NT2/D1 (cell line): ENCODE measurements around the gene F12.
"Not testable (repeated sequence)": the region's sequence is repeated elsewhere in the genome, so short reads cannot be mapped to it uniquely, and the experiment has no call there.

Experiments
- DNase-seq: peaks from one replicate; pipeline ENCODE4 v3.0.0-alpha.2; 2011; ENCODE audit warnings: low read depth, low spot score
- H3K27me3 ChIP-seq: 2 replicates; pipeline ENCODE4 v1.6.0; 2011; ENCODE audit warnings: mild to moderate bottlenecking; ENCODE audit not compliant: insufficient read length, insufficient read depth
- H3K36me3 ChIP-seq: 2 replicates; pipeline ENCODE4 v1.6.1; 2011; ENCODE audit warnings: mild to moderate bottlenecking, low read length, mixed read lengths; ENCODE audit not compliant: insufficient read depth, insufficient read length
- H3K4me1 ChIP-seq: 2 replicates; pipeline ENCODE4 v1.5.1; 2011; ENCODE audit not compliant: insufficient read depth, insufficient read length
- H3K4me3 ChIP-seq: 2 replicates; pipeline ENCODE4 v1.5.1; 2011; ENCODE audit warnings: low read depth; ENCODE audit not compliant: insufficient read length
- H3K9ac ChIP-seq: 2 replicates; pipeline ENCODE4 v1.6.0; 2011; ENCODE audit warnings: low read depth; ENCODE audit not compliant: insufficient read length
- H3K9me3 ChIP-seq: 2 replicates; pipeline ENCODE4 v1.5.1; 2011; ENCODE audit warnings: mild to moderate bottlenecking, low read length; ENCODE audit not compliant: insufficient read depth
- SUZ12 ChIP-seq: IDR thresholded peaks from 2 replicates; pipeline ENCODE4 v1.6.1; 2011; ENCODE audit not compliant: insufficient read length, insufficient read depth; ENCODE audit errors: extremely low read depth
- YY1 ChIP-seq: IDR thresholded peaks from 2 replicates; pipeline ENCODE4 v1.6.1; 2011; ENCODE audit not compliant: insufficient read length, insufficient read depth
- ZNF274 ChIP-seq: IDR thresholded peaks from 2 replicates; pipeline ENCODE4 v1.6.1; 2011; ENCODE audit warnings: mild to moderate bottlenecking, low read depth, low read length

The F12 gene

GRCh38 chr5:177423671-177424070 lies 14.3 kb upstream of the F12 start:
- no peaks in the 10 kb centered on the region for H3K9me3 ChIP-seq
- peaks cover 2% of the 10 kb centered on the region for H3K36me3 ChIP-seq
- no peak for DNase-seq
- H3K4me1 ChIP-seq, result peaks cover 17% of the 10 kb centered on the region
- H3K4me3 ChIP-seq, result no peak overlapping the region
- TF ChIP-seq ZNF274 (no peak), SUZ12 (no peak)
- H3K27me3 ChIP-seq, result no peaks in the 10 kb centered on the region
- no peak overlapping the region for H3K9ac ChIP-seq

GRCh38 chr5:177421062-177421798 lies 11.9 kb upstream of the F12 start:
- peaks cover 11% of the 10 kb centered on the region for H3K4me1 ChIP-seq
- no peaks in the 10 kb centered on the region for H3K9me3 ChIP-seq
- no peaks in the 10 kb centered on the region for H3K27me3 ChIP-seq
- H3K4me3 ChIP-seq, result no peak overlapping the region
- no peak for DNase-seq
- TF ChIP-seq YY1, result no peak
- no peak for TF ChIP-seq ZNF274
- no peak for TF ChIP-seq SUZ12
- H3K36me3 ChIP-seq, result no peaks in the 10 kb centered on the region
- no peak overlapping the region for H3K9ac ChIP-seq

GRCh38 chr5:177420472-177420871 lies 11.1 kb upstream of the F12 start:
- H3K9me3 ChIP-seq, result not testable (repeated sequence)

GRCh38 chr5:177419046-177419445 lies 9.7 kb upstream of the F12 start:
- peaks cover 1% of the 10 kb centered on the region for H3K27me3 ChIP-seq
- H3K4me1 ChIP-seq, result peaks cover 8% of the 10 kb centered on the region
- no peak for TF ChIP-seq SUZ12
- TF ChIP-seq YY1, result no peak
- no peak for TF ChIP-seq ZNF274

More at GRCh38 chr5:177420472-177420871, 11.1 kb upstream of the F12 start:
- H3K9ac ChIP-seq, H3K36me3 ChIP-seq, H3K4me3 ChIP-seq, DNase-seq, H3K27me3 ChIP-seq: not testable (repeated sequence)
- peaks cover 11% of the 10 kb centered on the region for H3K4me1 ChIP-seq

GRCh38 chr5:177417081-177417480 lies 7.7 kb upstream of the F12 start:
- H3K4me1 ChIP-seq, H3K9me3 ChIP-seq, DNase-seq: not testable (repeated sequence)

More at GRCh38 chr5:177419046-177419445, 9.7 kb upstream of the F12 start:
- no peak overlapping the region for H3K4me3 ChIP-seq
- no peak for DNase-seq
- H3K9me3 ChIP-seq, result no peaks in the 10 kb centered on the region
- H3K36me3 ChIP-seq, result no peaks in the 10 kb centered on the region
- H3K9ac ChIP-seq, result no peak overlapping the region

GRCh38 chr5:177414481-177414880 lies 5.1 kb upstream of the F12 start:
- Histone ChIP-seq H3K4me1 (peaks cover 5% of the 10 kb centered on the region), H3K4me3 (no peak overlapping the region), H3K9ac (no peak overlapping the region), H3K9me3 (no peaks in the 10 kb centered on the region), H3K27me3 (peaks cover 15% of the 10 kb centered on the region), H3K36me3 (no peaks in the 10 kb centered on the region)
- TF ChIP-seq YY1 (no peak), ZNF274 (no peak), SUZ12 (no peak)
- no peak for DNase-seq

More at GRCh38 chr5:177417081-177417480, 7.7 kb upstream of the F12 start:
- H3K4me3 ChIP-seq, H3K36me3 ChIP-seq, H3K9ac ChIP-seq: not testable (repeated sequence)
- H3K27me3 ChIP-seq, result peaks cover 11% of the 10 kb centered on the region

- DNase-seq, result no peak
- Histone ChIP-seq H3K36me3 (no peaks in the 10 kb centered on the region), H3K9ac (no peak overlapping the region), H3K9me3 (no peaks in the 10 kb centered on the region), H3K27me3 (peaks cover 25% of the 10 kb centered on the region), H3K4me1 (peaks cover 5% of the 10 kb centered on the region), H3K4me3 (no peak overlapping the region)
- TF ChIP-seq YY1 (no peak), ZNF274 (no peak), SUZ12 (no peak)
Observed at GRCh38 chr5:177412603-177413233, 3.4 kb upstream of the F12 start.

- DNase-seq, result no peak
- Histone ChIP-seq H3K9me3 (no peaks in the 10 kb centered on the region), H3K36me3 (no peaks in the 10 kb centered on the region), H3K9ac (no peak overlapping the region), H3K4me3 (no peak overlapping the region), H3K4me1 (no peaks in the 10 kb centered on the region), H3K27me3 (peaks cover 36% of the 10 kb centered on the region)
- no peak for TF ChIP-seq ZNF274
Observed at GRCh38 chr5:177410575-177410974, 1.2 kb upstream of the F12 start.
